OCI-M1 (cell line): ENCODE results near the gene PRSS27.
"Not testable (repeated sequence)": the region's sequence is repeated elsewhere in the genome, so short reads cannot be mapped to it uniquely, and the experiment has no call there.

Source experiments
- DNase-seq: peaks from one replicate; lab custom pipeline; 2025; lab: John Stamatoyannopoulos, UW

Gene PRSS27

GRCh38 chr16:2724088-2724676 is 4.2 kb upstream of the PRSS27 start:
- no peak for DNase-seq

- not testable (repeated sequence) for DNase-seq
Measured at GRCh38 chr16:2721634-2722173, 1.7 kb upstream of the PRSS27 start.

DNA sequence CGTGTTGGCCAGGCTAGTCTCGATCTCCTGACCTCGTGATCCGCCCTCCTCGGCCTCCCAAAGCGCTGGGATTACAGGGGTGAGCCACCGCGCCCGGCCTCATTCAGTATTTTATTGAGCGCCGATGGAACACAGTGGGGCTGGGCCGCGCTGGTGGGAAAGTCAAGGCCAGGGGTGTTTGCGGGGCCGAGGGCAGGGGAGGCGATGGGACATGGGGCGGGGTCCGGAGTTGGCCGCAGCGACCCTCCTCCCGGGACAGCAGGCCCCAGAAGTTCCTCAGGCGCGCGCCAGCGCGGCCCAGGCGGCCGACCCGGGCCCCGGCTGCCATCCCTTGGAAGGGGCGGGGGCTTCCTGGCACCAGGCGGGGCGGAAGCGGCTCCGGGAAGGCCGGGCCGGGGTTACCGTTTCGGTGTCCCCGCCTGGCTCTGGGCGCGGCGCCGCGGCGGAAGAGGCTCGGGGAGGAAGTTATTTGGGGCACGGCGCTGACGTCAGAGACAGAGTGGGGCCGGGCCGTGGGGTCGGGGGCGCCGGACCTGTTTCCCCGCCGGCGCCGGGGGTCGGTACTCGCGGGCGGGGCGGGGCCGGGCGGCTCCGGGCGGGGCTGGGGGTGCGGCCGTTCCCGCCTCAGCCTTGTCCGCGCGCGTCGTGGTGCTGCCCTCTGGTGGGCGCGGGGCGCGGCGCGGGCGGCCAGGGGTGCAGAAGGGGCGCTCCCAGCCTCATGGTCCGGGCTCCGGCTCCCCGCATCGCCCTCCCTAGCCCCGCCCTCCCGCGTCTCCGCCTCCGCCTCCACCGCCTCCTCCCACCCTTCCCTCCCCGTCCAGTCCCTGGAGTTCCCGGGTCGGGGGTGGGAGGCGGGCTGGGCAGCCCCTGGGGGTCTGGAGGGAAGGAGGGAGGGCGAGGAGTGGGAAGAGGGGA is 952 bp upstream of the PRSS27 start:
- DNase-seq = peak; percentile 91

DNA sequence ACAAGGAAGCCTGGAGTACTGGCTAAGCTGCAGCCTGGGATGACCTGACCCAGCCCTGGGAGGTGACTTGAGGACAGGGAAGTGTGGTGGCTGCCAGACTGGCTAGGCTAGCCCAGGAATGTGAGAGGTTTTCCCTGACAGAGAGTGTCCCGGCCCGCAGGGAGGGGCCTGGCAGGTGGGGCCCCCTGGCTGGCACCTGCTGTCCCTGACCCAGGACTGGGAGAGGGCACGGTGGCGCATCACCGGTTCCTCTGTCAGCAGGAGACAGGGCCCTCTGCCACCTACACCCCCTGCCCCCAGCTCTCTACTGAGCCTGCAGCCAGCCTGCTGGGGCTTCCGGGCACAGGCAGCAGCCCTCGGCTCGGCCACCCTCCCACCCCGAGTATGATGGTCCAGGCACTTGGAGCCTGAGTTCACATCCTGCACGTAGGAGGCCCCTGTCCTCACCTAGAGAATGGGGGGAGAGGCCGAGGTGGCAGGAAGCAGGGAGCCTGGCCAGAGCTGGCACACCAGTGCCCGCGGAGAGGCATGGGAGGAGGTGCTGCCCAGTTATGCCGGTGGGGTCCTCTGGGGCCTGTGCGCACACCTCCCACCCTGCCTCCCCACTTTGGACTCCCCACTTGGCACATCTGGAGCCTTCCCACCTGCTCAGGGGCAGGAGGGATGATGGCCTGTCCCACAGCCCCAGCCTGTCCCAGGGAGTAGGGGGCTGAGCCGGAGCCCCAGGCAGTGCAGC is 528 bp downstream of the PRSS27 start:
- no peak for DNase-seq

GRCh38 chr16:2717383-2718263 is 2.4 kb downstream of the PRSS27 start:
- DNase-seq = no peak

DNA sequence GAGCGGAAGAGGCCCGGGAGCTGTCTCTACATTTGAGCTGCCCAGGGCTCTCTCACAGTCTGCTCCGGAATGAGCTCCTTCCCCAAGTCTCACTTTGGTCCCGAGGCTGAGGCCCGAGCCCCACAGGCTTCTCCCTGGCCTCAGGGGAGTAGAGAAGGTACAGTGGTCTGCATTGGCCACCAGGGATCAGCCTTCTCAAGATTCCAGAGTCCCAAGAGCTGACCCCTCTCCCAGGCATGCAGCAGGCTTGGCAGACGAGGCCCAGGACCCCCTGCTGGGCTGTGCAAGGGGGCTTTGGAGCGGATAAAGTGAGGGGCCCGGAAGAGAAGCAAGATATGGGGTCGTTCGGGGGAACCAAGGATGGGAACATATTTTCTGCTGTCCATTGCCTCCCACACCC is 3.1 kb downstream of the PRSS27 start:
- DNase-seq = no peak

DNA sequence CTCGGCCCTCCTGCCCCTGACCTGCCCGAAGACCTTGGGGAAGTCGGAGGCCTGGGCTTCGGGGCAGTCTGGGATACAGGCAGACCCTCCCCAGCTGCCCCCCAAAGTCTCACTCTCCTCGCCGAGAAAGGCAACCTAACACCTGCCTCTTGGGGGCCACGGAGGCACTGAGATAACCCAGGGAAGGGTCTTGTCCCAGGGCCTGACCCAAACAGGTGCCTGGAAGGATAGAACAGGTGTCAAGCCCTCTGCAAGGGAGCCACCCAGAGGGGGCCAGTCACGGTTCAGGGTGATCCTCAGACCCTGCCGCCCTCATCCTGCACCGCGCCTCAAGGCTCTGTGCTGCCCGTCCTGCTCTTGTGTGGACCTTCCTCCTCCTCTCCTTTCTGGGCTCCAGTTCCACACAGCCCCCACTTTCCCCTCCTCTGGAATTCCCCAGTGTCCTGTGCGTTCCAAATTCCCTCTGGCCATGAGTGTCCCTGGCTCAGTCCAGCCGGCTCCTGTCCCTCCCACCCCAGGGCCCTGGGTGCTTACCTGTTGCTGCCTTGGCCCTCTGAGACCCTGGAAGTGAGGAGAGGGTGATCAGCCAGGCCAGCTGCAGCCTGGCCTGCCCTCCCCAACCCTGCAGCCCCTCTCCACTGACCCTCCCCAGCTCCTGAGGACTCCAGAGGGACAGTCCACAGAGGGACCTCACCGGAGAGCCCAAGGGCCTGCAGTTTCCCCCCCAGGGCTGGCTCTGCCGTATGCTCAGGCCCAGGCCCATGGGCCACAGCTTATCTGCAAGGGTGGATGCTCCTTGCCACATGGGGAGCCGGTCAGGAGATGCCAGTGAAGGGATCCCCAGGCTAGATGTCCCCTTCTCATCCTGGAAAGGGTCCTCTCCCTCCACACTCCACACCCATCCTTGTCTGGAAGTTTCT is 3.8 kb downstream of the PRSS27 start:
- no peak for DNase-seq

GRCh38 chr16:2715519-2715918 is 4.5 kb downstream of the PRSS27 start:
- peak; percentile 66 for DNase-seq

- DNase-seq = no peak
Measured at GRCh38 chr16:2715064-2715463, 5.0 kb downstream of the PRSS27 start.

- no peak for DNase-seq
Measured at GRCh38 chr16:2713985-2714774, 5.8 kb downstream of the PRSS27 start.

DNA sequence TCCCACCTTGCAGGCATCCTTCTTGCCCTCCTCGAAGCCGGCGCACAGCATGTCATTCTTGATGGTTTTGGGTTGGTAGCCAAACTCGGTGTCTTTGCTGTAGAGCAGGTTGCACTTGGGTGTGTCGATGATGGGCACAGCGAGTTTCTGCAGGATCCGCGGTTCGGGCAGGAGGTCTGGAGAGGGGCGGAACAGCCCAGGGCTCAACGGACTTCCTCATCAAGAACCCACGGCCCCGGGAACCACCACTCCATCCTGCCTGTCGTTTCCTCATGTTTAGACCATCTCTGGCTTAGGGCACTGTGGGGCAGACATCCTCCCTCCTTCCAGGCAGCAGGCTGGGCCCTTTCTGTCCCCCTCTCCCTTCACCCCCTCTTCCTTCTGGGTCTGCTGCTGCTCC is 6.5 kb downstream of the PRSS27 start:
- no peak for DNase-seq

DNA sequence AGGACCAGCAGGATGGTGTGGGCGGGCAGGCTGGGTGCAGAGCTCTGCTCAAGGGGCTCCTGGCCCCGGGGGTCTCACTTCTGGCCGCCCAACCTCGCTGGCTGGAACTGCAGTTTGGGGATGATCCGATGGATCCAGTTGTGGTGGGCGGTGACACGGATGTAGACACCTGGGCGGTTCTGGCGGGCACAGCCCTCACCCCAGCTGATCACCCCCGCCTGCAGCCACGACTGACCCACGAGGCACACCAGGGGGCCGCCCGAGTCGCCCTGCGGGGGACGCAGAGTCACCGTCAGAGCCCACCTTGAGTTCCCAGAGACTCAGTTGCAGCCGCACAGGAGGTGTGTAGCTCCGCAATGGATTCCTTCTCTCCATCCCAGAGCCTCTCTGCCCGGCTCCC is 7.5 kb downstream of the PRSS27 start:
- no peak for DNase-seq

DNA sequence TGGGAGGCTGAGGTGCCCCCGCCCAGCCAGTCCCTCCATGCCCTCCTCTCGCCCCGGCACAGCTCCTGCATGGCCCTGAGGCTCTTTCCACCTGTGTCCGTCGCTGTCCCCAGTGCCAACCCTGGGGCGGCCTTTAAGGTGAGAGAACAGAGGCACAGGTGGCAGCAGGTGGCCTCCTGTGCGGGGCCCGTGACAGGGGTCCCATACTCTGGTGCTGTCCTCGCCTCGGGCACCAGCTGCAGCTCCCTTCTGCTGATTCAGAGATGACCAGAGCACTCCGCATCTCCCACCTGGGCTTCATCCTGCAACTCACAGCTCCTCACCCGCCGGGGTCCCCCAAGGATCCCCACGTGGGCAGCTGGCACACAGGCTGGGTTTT is 8.0 kb downstream of the PRSS27 start:
- no peak for DNase-seq

DNA sequence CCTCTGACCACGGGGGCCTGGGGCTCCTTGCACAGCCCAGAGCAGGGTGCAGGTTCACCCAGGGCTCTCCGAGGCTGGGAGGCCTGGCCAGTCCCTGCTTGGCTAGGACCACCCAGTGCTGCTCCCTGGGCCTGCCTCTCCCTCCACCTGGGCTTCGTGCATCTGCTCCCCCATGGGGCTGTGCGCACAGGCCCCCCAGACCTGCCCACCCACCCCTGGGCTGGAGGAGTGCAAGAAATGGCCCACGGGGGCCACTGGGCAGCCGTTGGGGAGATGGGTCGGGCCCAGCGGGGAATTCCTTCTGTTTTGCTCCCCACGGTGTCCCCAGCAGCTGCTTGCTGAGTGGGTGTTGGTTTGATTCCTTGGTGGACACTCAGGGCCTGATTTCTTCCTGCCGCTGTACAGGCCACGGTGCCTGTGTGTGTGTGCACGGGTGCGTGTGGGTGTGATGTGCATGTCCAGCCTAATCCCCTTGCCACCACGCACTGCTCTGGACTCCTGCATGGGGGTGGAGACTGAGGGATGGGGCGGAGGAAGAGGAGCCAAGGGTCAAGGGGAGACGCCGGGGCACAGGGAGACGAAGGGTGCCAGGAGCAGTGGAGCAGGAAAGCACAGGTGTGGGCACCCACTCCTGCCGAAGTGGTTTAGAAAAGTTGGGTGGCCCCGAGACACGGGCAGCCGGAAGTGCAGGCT is 8.5 kb downstream of the PRSS27 start:
- DNase-seq = no peak

GRCh38 chr16:2710711-2711231 is 9.3 kb downstream of the PRSS27 start:
- DNase-seq = no peak

GRCh38 chr16:2710021-2710710 is 9.9 kb downstream of the PRSS27 start:
- no peak for DNase-seq

GRCh38 chr16:2709588-2709984 is 10.4 kb downstream of the PRSS27 start:
- no peak for DNase-seq

DNA sequence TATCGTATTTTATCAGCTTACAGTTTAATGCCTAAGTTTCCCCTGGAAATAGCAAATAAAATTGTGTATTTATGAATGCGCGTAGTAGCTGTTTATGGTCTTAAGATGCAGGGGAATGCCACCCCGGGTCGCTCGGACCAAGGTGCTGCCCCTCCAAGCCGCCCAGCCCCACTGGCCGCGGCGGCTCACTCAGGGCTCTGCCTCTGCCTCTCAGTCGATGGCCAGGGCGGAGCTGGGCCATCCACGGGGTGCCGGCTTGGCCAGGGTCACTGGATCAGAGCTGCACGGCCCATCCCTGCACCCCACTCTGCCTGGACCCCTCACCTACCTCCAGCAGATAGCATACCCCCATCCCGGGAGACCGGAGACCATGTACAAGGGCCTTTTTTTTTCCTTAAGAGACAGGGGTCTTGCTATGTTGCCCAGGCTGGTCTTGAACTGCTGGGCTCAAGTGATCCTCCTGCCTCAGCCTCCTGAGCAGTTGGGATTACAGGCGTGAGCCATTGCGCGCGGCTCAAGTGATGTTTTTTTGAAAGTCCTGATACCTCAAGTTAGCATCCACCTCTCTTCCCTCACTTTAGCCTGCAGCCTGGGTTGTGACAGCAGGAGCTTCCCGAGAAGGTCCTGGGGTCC is 11.0 kb downstream of the PRSS27 start:
- DNase-seq = no peak
